Sigmoid colon (tissue), 7 donors: ENCODE data around the gene DRGX. TPM values are rescaled to one million over a fixed set of nuclear protein-coding genes. Genes with fewer than 3 reads are reported as not detected.

Experiments used
- DNase-seq: peaks from one replicate; pipeline ENCODE4 v3.0.0-alpha.2; 2019
- H3K27ac ChIP-seq, 4 donors: fragments of 200-600 bp; sonication (generic); one replicate each; pipeline ENCODE4 v1.5.1; 2016 to 2019; ENCODE audit warnings: mild to moderate bottlenecking in 1 of 4
- H3K27me3 ChIP-seq, 3 donors: fragments of 200-600 bp; sonication (generic); one replicate each; pipeline ENCODE4 v1.5.1; 2019; ENCODE audit warnings: mild to moderate bottlenecking in 1 of 3
- H3K36me3 ChIP-seq, 4 donors: fragments of 200-600 bp; sonication (generic); one replicate each; pipeline ENCODE4 v1.5.1; 2016 to 2019
- H3K4me1 ChIP-seq, 4 donors: fragments of 200-600 bp; sonication (generic); one replicate each; pipeline ENCODE4 v1.5.1; 2017 to 2019
- H3K4me3 ChIP-seq, 4 donors: fragments of 200-600 bp; sonication (generic); one replicate each; pipeline ENCODE4 v1.5.1; 2017 to 2019; ENCODE audit warnings: mild to moderate bottlenecking in 2 of 4, moderate library complexity in 1 of 4
- H3K9me3 ChIP-seq, 4 donors: fragments of 200-600 bp in 3 of 4; sonication (generic) in 3 of 4; one replicate each; pipeline versions ENCODE4 v1.5.1 to v1.6.1; 2013 to 2019
- EP300 ChIP-seq, 4 donors: sonication (generic); formaldehyde crosslinking; IDR thresholded peaks; one replicate each; pipeline ENCODE4 v1.6.1; 2017; ENCODE audit warnings: antibody characterized with exemption in 4 of 4
- POLR2A ChIP-seq, 2 donors: fragments of 450-650 bp; IDR thresholded peaks; one replicate each; pipeline ENCODE4 v1.6.1; 2016; ENCODE audit warnings: antibody characterized with exemption in 2 of 2, mild to moderate bottlenecking in 2 of 2, moderate library complexity in 2 of 2
- POLR2AphosphoS5 ChIP-seq, 4 donors: sonication (generic); formaldehyde crosslinking; IDR thresholded peaks; one replicate each; pipeline ENCODE4 v1.6.1; 2017; ENCODE audit warnings: antibody characterized with exemption in 4 of 4
- WGBS, 2 donors: extraction: QIAGEN DNeasy Blood & Tissue Kit; methylation state at CpG; one replicate each; pipeline ENCODE4 v1.1.7; 2013; 5-methylcytosine and 5-hydroxymethylcytosine counted together
- intact Hi-C: fragments of 100-400 bp; cut with DNase I; formaldehyde crosslinking; loops from one replicate; pipeline ENCODE4 v1.15.1; 2023
- polyA plus RNA-seq, 3 donors: library from polyadenylated mRNA; stranded (reverse); fragments of 200-250 nt; gene quantifications; one replicate each; pipeline ENCODE4 v1.2.3, GENCODE V29; 2013
- total RNA-seq, 4 donors: library from RNA; depleted of rRNA; stranded (reverse); fragments of >200 nt; gene quantifications; one replicate each; pipeline ENCODE4 v1.1.0, GENCODE V29; 2016
- TF ChIP-seq, protein P1 (sequence below), 4 experiments: fragments of 450-650 bp in 3 of 4; fragments of 200-600 bp in 1 of 4; IDR thresholded peaks; one replicate each; pipeline ENCODE4 v1.5.1; 2016 to 2019; ENCODE audit warnings: antibody characterized with exemption in 4 of 4, mild to moderate bottlenecking in 3 of 4, moderate library complexity in 2 of 4
- donor health status: healthy with polysubstance abuse.
- donor health status: Bipolar disorder and iron deficiency.
- donor health status: healthy.

Gene DRGX
- total and polyA plus RNA-seq, 7 donors = 0.23 to 0.42 TPM; not detected in 5

DNA sequence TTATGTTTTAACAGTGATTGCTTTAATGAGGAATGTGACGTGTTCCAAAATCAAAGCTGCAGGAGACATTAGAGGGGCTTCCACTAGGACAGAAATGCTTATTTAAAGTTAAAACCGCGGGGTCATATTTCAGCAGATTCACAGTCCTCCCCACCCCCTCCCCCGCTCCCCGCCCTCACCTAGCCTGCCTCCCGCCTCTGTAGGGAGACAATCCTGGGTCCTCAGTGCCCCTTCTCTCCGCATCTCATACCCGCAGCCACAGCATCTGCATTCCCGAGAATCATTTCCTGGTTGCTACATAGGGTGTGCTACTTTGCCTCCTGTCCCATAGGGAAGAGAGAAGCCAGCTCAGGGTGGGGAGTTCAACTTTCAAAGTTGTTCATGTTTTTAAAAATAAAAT lies 3.1 kb upstream of the DRGX start:
- DNase-seq = no peak
- Histone ChIP-seq H3K4me1 (peaks cover 0 to 34% (median 21%) of the 10 kb centered on the region in 4 donors), H3K27ac (no peak overlapping the region), H3K4me3 (no peak overlapping the region), H3K9me3 (no peaks in the 10 kb centered on the region), H3K36me3 (no peaks in the 10 kb centered on the region), H3K27me3 (peaks cover 48 to 81% (median 66%) of the 10 kb centered on the region in 3 donors)
- no peak for TF ChIP-seq POLR2A (IDR thresholded peaks at IDR 0.05)
- TF ChIP-seq, protein P1, sequence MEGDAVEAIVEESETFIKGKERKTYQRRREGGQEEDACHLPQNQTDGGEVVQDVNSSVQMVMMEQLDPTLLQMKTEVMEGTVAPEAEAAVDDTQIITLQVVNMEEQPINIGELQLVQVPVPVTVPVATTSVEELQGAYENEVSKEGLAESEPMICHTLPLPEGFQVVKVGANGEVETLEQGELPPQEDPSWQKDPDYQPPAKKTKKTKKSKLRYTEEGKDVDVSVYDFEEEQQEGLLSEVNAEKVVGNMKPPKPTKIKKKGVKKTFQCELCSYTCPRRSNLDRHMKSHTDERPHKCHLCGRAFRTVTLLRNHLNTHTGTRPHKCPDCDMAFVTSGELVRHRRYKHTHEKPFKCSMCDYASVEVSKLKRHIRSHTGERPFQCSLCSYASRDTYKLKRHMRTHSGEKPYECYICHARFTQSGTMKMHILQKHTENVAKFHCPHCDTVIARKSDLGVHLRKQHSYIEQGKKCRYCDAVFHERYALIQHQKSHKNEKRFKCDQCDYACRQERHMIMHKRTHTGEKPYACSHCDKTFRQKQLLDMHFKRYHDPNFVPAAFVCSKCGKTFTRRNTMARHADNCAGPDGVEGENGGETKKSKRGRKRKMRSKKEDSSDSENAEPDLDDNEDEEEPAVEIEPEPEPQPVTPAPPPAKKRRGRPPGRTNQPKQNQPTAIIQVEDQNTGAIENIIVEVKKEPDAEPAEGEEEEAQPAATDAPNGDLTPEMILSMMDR (IDR thresholded peaks at IDR 0.05) = no peak
- no peak for TF ChIP-seq POLR2AphosphoS5 (IDR thresholded peaks at IDR 0.05)
- no peak for TF ChIP-seq EP300 (IDR thresholded peaks at IDR 0.05)
- intact Hi-C loops = no loop called here
- 10% methylated on average over 9 of the region's 9 CpGs for WGBS, 2 donors

DNA sequence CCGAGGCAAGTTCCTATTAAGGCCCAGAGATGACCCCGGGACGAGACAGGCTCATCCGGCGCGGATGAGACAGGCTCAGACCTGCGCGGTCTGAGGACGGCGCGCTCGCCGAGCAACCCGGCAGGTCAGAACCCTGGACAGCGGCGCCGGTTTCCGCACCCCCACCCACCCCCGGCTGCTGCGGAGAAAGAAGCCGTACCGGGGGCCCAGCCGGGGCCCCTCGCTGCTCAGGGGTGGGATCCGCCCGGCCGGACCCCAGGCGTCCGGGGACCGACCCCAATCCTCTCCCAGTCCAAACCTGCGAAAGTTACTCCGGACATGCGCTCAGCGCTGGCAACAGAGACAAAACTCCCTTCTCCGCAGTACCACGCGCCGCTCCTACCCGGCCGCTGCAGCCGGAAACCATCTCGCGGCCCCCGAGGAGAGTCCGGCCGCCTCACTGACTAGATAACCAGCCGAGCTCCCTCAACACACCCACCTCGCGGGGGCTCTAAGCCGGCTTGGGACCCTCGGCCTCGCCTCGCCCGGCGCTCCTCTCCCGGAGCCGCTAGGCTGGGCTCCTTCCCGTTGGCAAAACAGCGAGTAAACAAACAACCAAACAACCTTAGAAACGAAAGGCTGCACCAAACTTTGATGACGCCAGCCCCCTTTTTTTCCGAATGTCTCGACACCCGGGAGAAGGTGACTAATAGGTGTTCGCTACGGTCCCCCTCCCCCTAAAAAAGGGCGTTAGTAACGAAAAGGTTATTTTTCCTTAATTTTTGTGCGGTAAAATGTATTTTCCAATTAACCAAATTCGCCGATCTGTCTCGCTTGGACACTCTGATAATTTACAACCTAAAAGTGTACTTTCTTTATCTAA lies 2.3 kb upstream of the DRGX start:
- Histone ChIP-seq H3K27me3 (peaks cover 53 to 87% (median 72%) of the 10 kb centered on the region in 3 donors), H3K4me1 (peaks cover 0 to 34% (median 21%) of the 10 kb centered on the region in 4 donors), H3K36me3 (no peaks in the 10 kb centered on the region), H3K9me3 (no peaks in the 10 kb centered on the region), H3K4me3 (peak overlapping the region in 2 of 4 donors; percentile 22 to 28), H3K27ac (no peak overlapping the region)
- no peak for TF ChIP-seq EP300 (IDR thresholded peaks at IDR 0.05)
- TF ChIP-seq POLR2AphosphoS5 (IDR thresholded peaks at IDR 0.05) = no peak
- DNase-seq = no peak
- intact Hi-C loops = no loop called here
- 2 to 3% methylated on average over 72 of the region's 72 CpGs for WGBS, 2 donors

DNA sequence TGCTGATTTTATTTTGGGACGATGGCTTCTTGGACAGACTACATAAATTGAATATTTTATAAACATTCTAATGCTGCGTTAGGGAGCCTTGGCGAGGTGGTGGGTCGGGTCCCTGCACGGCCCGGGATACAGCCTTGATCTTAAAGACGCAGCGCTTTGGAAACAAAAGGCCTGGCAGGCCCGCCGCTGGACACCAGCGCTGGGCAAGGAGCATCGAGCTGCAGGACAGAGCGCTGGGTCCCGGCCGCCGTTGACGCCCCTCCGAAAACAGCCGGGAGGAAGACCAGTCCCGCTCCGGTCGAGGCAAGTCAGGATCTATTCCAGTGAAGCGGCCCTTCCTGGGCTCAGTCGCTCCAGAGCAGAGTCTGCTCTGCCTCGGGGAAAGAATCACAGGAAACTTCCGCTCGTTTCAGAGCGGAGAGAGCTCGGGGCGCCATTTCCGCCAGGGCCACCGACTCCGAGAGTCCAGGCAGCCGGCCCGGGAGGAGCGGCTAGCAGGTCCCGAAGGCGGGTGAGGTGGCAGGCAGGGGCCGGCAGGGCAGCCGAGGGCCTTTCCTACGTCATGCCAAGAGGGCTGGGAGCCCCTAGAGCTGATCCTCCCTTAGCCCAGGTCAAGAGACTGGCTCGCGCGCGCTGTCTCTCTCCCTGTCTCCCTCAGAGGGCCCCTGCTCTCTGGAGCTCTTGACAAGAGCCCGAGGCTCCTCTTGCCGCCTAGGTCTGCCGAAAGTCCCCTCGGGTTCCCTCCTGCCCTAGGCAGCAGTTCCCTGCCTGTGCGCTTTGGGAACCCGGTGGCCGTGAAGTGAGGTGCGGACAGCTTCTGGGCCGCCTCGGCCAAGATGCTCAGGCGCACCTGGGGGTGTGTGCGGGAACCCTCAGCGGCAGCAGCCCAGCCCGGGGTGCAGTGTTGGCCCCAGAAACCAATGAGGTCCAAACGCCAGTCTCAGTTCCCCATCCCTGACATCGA lies 1.4 kb upstream of the DRGX start:
- TF ChIP-seq EP300 (IDR thresholded peaks at IDR 0.05) = no peak
- TF ChIP-seq POLR2A (IDR thresholded peaks at IDR 0.05) = no peak
- TF ChIP-seq, protein P1 (IDR thresholded peaks at IDR 0.05) = no peak
- TF ChIP-seq POLR2AphosphoS5 (IDR thresholded peaks at IDR 0.05) = no peak
- no peak for DNase-seq
- WGBS, 2 donors = 4 to 19% methylated on average over 61 of the region's 61 CpGs
- intact Hi-C loops = no loop called here
- H3K4me1 ChIP-seq = peaks cover 0 to 34% (median 21%) of the 10 kb centered on the region in 4 donors
- H3K27ac ChIP-seq = no peak overlapping the region
- no peaks in the 10 kb centered on the region for H3K9me3 ChIP-seq
- H3K27me3 ChIP-seq = peaks cover 53 to 91% (median 72%) of the 10 kb centered on the region in 3 donors
- H3K4me3 ChIP-seq = no peak overlapping the region
- H3K36me3 ChIP-seq = no peaks in the 10 kb centered on the region

DNA sequence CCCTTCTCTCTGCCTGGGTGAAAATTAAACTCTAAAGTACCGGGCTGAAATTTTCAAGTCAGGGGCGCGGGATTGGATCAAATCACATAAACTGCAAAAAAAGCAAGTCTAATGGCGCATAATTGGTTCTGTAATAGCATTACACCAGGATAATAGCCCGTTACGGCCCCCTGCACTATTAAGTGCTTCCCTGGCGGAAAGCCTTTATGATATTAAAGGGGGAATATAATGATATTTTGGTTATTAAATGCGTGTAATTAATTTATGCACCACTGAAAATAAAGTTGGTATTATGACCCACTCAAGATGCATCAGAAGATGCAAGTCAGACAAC lies 744 bp upstream of the DRGX start:
- no peak overlapping the region for H3K4me3 ChIP-seq
- no peaks in the 10 kb centered on the region for H3K36me3 ChIP-seq
- TF ChIP-seq, protein P1 (IDR thresholded peaks at IDR 0.05) = no peak
- TF ChIP-seq POLR2A (IDR thresholded peaks at IDR 0.05) (no peak), EP300 (IDR thresholded peaks at IDR 0.05) (no peak), POLR2AphosphoS5 (IDR thresholded peaks at IDR 0.05) (no peak)
- H3K9me3 ChIP-seq = no peaks in the 10 kb centered on the region
- H3K4me1 ChIP-seq = peaks cover 0 to 34% (median 21%) of the 10 kb centered on the region in 4 donors
- DNase-seq = no peak
- peaks cover 53 to 97% (median 72%) of the 10 kb centered on the region in 3 donors for H3K27me3 ChIP-seq
- intact Hi-C loops = no loop called here
- 26 to 31% methylated on average over 8 of the region's 8 CpGs for WGBS, 2 donors
- no peak overlapping the region for H3K27ac ChIP-seq
